Upper lobe of right lung (tissue), 1 donor: ENCODE results near the gene DND1. TPM values are rescaled to one million over a fixed set of nuclear protein-coding genes. Genes with fewer than 3 reads are reported as not detected.

Experiments
- ATAC-seq: fragments of 200-7000 bp; cut with Tn5 transposase; one replicate; pipeline ENCODE4 v1.9.1; 2020; ENCODE audit warnings: mild to moderate bottlenecking, moderate library complexity
- DNase-seq: peaks from one replicate; pipeline ENCODE4 v3.0.0-alpha.2; 2020
- H3K27ac ChIP-seq: fragments of 200-600 bp; one replicate; pipeline ENCODE4 v1.8.0; 2022
- H3K27me3 ChIP-seq: fragments of 200-600 bp; one replicate; pipeline ENCODE4 v1.8.0; 2022; ENCODE audit warnings: mild to moderate bottlenecking
- H3K36me3 ChIP-seq: fragments of 200-600 bp; one replicate; pipeline ENCODE4 v1.8.0; 2022
- H3K4me1 ChIP-seq: fragments of 200-600 bp; one replicate; pipeline ENCODE4 v1.8.0; 2022
- H3K4me3 ChIP-seq: fragments of 200-600 bp; one replicate; pipeline ENCODE4 v1.8.0; 2022; ENCODE audit warnings: mild to moderate bottlenecking
- H3K9me3 ChIP-seq: fragments of 200-600 bp; one replicate; pipeline ENCODE4 v1.8.0; 2022
- intact Hi-C: fragments of 100-400 bp; cut with DNase I; formaldehyde crosslinking; loops from one replicate; pipeline ENCODE4 v1.11.0; 2022
- total RNA-seq: library from RNA; stranded (reverse); fragmentation: NEBNext Ultra II Directional; extraction: Animal tissue kit (Norgen Biotek cat#: 25700); gene quantifications from one replicate; pipeline ENCODE4 v1.2.1, GENCODE V29; 2021
- TF ChIP-seq, protein P1 (sequence below): fragments of 200-600 bp; IDR thresholded peaks from one replicate; pipeline ENCODE4 v1.8.0; 2022; ENCODE audit warnings: antibody characterized with exemption
- donor health status: DM: no; HTN: yes; CAD: no; lungs with severe emphysema.

Gene DND1
- total RNA-seq, 1 donor from 2014 or later, result 0.84 TPM

DNA sequence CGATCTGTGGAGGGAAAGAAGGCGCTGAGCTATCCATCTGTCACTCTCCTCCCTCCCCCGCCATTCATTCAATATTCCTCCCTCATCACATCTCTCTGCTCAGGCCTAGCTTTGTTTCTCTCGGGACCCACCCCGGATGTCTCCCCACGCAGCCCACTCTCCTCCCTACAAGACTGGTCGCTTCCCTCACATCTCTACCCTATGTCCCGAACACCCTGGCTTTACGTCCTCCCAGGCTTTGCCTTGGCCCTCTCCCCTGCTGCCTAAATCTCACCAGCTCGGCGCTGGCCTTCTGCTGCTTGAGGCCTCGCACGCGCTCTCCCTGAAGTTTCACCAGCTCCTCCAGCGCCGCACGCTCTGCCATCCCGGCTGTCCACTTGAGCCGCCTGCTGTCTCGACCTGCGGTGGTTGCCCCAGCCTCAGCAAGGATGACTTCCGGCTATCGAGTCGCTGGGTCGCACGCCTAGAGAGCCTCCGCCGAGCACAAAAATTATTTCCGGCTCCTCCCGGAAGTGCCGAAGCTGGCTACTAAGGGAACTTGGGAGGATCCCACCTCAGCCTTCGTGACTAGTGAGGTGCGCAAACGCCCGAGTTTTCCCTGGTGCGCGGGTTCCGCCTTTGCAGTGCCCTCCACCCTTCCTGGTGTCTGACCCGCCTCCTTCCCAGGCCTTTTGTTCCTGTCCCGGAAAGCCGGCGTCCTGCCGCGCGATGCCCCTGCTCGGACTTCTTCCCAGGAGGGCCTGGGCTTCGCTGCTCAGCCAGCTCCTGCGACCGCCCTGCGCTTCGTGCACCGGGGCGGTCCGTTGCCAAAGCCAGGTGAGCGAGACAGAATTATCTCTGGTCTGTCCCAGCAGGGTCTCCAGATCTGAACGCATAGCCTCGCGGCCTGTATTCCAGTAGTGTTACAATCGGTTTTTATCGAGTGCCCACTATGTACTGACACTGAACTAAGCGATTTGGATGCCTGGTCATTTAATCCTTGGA is 17.9 kb upstream of the DND1 start, which contains the start of the genes HARS1 and HARS2:
HARS1 (minus strand) TSS at position 430 of the 984 bp plus-strand sequence; CDS start at position 364, 66 bp downstream.
HARS2 (plus strand) TSS at position 515 of the 984 bp plus-strand sequence; CDS start at position 709, 194 bp downstream.
- intact Hi-C loops, result no loop called here
- Histone ChIP-seq H3K4me1 (peaks cover 27% of the 10 kb centered on the region), H3K4me3 (peak within 1 kb of the TSS; percentile 70), H3K36me3 (peaks cover 55% of the 10 kb centered on the region), H3K9me3 (no peaks in the 10 kb centered on the region), H3K27ac (peak within 1 kb of the TSS; percentile 85), H3K27me3 (no peaks in the 10 kb centered on the region)
- DNase-seq (peak; percentile 94), ATAC-seq (peak; percentile 99)
- TF ChIP-seq, protein P1, sequence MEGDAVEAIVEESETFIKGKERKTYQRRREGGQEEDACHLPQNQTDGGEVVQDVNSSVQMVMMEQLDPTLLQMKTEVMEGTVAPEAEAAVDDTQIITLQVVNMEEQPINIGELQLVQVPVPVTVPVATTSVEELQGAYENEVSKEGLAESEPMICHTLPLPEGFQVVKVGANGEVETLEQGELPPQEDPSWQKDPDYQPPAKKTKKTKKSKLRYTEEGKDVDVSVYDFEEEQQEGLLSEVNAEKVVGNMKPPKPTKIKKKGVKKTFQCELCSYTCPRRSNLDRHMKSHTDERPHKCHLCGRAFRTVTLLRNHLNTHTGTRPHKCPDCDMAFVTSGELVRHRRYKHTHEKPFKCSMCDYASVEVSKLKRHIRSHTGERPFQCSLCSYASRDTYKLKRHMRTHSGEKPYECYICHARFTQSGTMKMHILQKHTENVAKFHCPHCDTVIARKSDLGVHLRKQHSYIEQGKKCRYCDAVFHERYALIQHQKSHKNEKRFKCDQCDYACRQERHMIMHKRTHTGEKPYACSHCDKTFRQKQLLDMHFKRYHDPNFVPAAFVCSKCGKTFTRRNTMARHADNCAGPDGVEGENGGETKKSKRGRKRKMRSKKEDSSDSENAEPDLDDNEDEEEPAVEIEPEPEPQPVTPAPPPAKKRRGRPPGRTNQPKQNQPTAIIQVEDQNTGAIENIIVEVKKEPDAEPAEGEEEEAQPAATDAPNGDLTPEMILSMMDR, result no peak

DNA sequence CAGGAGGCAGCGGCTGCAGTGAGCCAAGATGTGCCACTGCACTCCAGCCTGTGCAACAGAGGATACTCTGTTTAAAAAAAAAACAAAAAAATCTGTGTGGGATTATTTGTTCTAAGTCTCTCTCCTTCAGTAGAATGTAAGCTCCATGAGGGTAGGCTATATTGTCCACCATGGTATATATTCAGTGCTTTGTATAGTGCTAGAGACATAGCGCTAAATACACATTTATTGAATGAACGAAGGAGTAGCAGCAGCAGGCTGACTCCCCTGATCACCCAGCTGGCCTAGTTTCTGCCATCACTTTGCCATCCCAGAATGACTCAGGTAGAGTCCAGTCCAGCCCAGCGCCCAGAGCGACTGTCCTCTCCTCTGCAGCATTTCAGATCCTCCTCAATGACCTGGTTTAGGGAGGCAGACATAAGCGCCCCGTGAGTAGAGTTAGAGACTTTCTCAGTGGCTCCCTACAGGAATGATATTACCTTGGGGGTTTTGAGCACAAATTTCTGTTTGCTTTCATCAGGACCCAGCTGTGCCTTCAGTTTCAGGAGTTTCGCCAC is 17.1 kb upstream of the DND1 start:
- H3K27me3 ChIP-seq, result no peaks in the 10 kb centered on the region
- no peaks in the 10 kb centered on the region for H3K9me3 ChIP-seq
- intact Hi-C loops, result no loop called here
- H3K4me1 ChIP-seq, result peaks cover 27% of the 10 kb centered on the region
- H3K27ac ChIP-seq, result peak overlapping the region; percentile 85
- DNase-seq (no peak), ATAC-seq (no peak)
- TF ChIP-seq, protein P1, result no peak
- H3K4me3 ChIP-seq, result peak overlapping the region; percentile 70
- peaks cover 53% of the 10 kb centered on the region for H3K36me3 ChIP-seq

DNA sequence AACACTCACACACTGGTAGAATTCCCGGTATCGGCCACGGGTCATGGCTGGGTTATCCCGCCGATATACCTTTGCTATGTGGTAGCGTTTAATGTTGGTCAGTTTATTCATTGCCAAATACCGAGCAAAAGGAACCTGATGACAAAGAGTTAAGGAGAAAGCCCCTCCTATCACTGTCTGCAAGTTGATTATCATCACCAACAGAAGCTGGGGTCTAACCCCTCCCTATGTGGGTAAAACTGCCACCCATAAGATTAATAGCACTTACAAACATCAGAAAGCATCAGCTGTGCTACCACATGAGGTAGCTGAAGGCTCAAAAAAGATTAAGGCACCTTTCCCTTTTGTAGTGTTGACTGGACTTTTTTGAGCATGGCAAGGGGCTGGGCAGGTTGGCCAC is 5.6 kb upstream of the DND1 start:
- Histone ChIP-seq H3K4me1 (no peaks in the 10 kb centered on the region), H3K36me3 (peaks cover 92% of the 10 kb centered on the region), H3K9me3 (no peaks in the 10 kb centered on the region), H3K27ac (no peak overlapping the region), H3K4me3 (no peak overlapping the region), H3K27me3 (no peaks in the 10 kb centered on the region)
- TF ChIP-seq, protein P1, result no peak
- intact Hi-C loops, result no loop called here
- DNase-seq (no peak), ATAC-seq (no peak)

DNA sequence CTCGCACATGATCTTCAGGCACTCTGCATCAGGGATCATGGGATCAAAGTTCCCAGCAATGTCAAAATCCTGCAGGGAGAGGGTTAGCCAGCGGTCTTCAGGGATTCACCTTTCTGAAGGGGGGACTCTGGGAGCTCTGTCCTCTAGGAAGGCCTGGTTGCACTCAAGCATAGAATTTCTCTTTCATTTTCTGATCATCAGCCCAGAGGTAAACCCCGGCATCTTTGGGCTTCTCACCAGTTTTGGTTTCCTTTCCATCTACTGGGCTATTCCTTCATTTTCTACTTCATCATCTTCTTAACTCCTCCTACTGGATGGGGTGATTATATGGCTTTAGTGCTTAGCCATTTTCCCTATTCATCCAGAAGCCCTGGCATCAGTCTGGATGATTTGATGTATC is 4.6 kb upstream of the DND1 start:
- H3K27ac ChIP-seq, result no peak overlapping the region
- intact Hi-C loops, result no loop called here
- H3K4me3 ChIP-seq, result no peak overlapping the region
- peaks cover 94% of the 10 kb centered on the region for H3K36me3 ChIP-seq
- no peaks in the 10 kb centered on the region for H3K27me3 ChIP-seq
- H3K9me3 ChIP-seq, result no peaks in the 10 kb centered on the region
- no peaks in the 10 kb centered on the region for H3K4me1 ChIP-seq
- DNase-seq (no peak), ATAC-seq (no peak)
- TF ChIP-seq, protein P1, result no peak

DNA sequence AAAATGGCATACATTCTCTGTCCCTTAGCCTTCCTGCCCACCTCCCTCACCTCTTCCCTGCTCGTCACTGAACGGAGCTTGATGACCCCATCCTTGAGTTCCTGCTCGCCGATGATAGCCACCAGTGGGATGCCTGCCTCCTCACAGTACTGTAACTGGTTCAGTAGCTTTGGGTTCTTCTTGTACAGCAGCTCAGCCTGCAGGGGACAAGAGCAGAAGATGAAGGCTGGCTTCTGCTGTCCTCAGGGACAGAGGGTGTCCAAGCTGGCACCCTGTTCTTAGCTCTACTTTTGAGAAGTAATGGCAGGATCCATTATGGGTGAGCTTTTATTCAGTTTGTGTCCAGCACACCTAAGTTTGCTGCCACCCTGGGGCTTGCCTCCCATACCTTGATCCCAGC is 1.3 kb upstream of the DND1 start:
- intact Hi-C loops, result no loop called here
- Histone ChIP-seq H3K27ac (no peak overlapping the region), H3K9me3 (no peaks in the 10 kb centered on the region), H3K36me3 (peaks cover 71% of the 10 kb centered on the region), H3K4me3 (no peak overlapping the region), H3K27me3 (no peaks in the 10 kb centered on the region), H3K4me1 (no peaks in the 10 kb centered on the region)
- DNase-seq (no peak), ATAC-seq (no peak)
- TF ChIP-seq, protein P1, result no peak
